IMR-90 (cell line): Measurements from ENCODE around the gene MICAL3. TPM values are rescaled to one million over a fixed set of nuclear protein-coding genes. Genes with fewer than 3 reads are reported as not detected.

Experiments
- ATAC-seq: fragments of 200-7000 bp; cut with Tn5 transposase; 2 replicates; pipeline ENCODE4 v1.9.1; 2020; ENCODE audit warnings: low read depth, mild to moderate bottlenecking, moderate library complexity
- BruUV-seq: library from RNA; stranded (reverse); fragments of 400-500 nt; replicated peaks from 2 replicates; lab custom pipeline; 2021; lab: Mats Ljungman, UMichigan
- CTCF ChIA-PET: fragments of 300-600 bp; formaldehyde crosslinking; extraction: SDS; loops from one replicate; lab custom pipeline; 2021; ENCODE audit warnings: antibody characterized with exemption; lab: Yijun Ruan, JAX
- POLR2A ChIA-PET: fragments of 300-600 bp; sonication (Branson Sonifier 250); formaldehyde crosslinking; loops from one replicate; lab custom pipeline; 2022; ENCODE audit warnings: antibody characterized with exemption; ENCODE audit not compliant: unreplicated experiment; lab: Charles Lee
- DNase-seq: peaks from one replicate; pipeline ENCODE4 v3.0.0; 2013
- H2AFZ ChIP-seq: replicated peaks from 2 replicates; pipeline ENCODE3; 2013; ENCODE audit warnings: low read length, mild to moderate bottlenecking; ENCODE audit not compliant: poor library complexity
- H2AK5ac ChIP-seq: 2 replicates; pipeline ENCODE4 v1.6.1; 2013; ENCODE audit warnings: low read depth, low read length, inconsistent platforms
- H2AK9ac ChIP-seq: replicated peaks from 2 replicates; pipeline ENCODE3; 2013; ENCODE audit warnings: mild to moderate bottlenecking, low read depth, low read length, moderate library complexity; ENCODE audit not compliant: poor library complexity
- H2BK120ac ChIP-seq: 2 replicates; pipeline ENCODE4 v1.6.1; 2013; ENCODE audit warnings: low read depth, low read length, inconsistent platforms
- H2BK15ac ChIP-seq: 3 replicates; pipeline ENCODE4 v1.6.1; 2013; ENCODE audit warnings: low read depth, low read length, inconsistent platforms
- H2BK20ac ChIP-seq: 2 replicates; pipeline ENCODE4 v1.6.1; 2013; ENCODE audit warnings: low read depth, mild to moderate bottlenecking, inconsistent platforms, low read length, moderate library complexity
- H2BK5ac ChIP-seq: 2 replicates; pipeline ENCODE4 v1.6.1; 2013; ENCODE audit warnings: mild to moderate bottlenecking, low read depth, low read length, inconsistent platforms; ENCODE audit not compliant: poor library complexity, severe bottlenecking
- H3K14ac ChIP-seq: replicated peaks from 2 replicates; pipeline ENCODE4 v1.6.1; 2013; ENCODE audit warnings: low read depth, low read length, inconsistent platforms
- H3K18ac ChIP-seq: 2 replicates; pipeline ENCODE4 v1.6.1; 2013; ENCODE audit warnings: low read depth, low read length, control low read depth
- H3K23ac ChIP-seq: 2 replicates; pipeline ENCODE4 v1.6.1; 2013; ENCODE audit warnings: low read depth, low read length, inconsistent platforms
- H3K27ac ChIP-seq: 2 replicates; pipeline ENCODE4 v1.5.1; 2013; ENCODE audit warnings: mild to moderate bottlenecking, control low read depth, low read length; ENCODE audit not compliant: insufficient read depth
- H3K27me3 ChIP-seq: 2 replicates; pipeline ENCODE4 v1.6.1; 2013; ENCODE audit warnings: low read length; ENCODE audit not compliant: control insufficient read depth, insufficient read depth
- H3K36me3 ChIP-seq: 2 replicates; pipeline ENCODE4 v1.6.1; 2013; ENCODE audit warnings: low read length, mixed read lengths; ENCODE audit not compliant: control insufficient read depth, insufficient read depth
- H3K4ac ChIP-seq: 2 replicates; pipeline ENCODE4 v1.6.1; 2013; ENCODE audit warnings: low read depth, low read length, inconsistent platforms
- H3K4me1 ChIP-seq: 2 replicates; pipeline ENCODE4 v1.6.1; 2013; ENCODE audit warnings: low read length, mixed read lengths; ENCODE audit not compliant: control insufficient read depth, insufficient read depth
- H3K4me2 ChIP-seq: 2 replicates; pipeline ENCODE4 v1.6.1; 2013; ENCODE audit warnings: low read depth, mild to moderate bottlenecking, control low read depth, low read length, moderate library complexity
- H3K4me3 ChIP-seq: 2 replicates; pipeline ENCODE4 v1.5.1; 2013; ENCODE audit warnings: low read depth, mild to moderate bottlenecking, control low read depth, low read length, moderate library complexity; ENCODE audit not compliant: insufficient read depth
- H3K56ac ChIP-seq: 2 replicates; pipeline ENCODE4 v1.6.1; 2013; ENCODE audit warnings: low read length, inconsistent platforms; ENCODE audit not compliant: insufficient read depth; ENCODE audit errors: extremely low read depth
- H3K79me1 ChIP-seq, 2 experiments: 2 replicates each; pipeline ENCODE4 v1.6.1; 2013; ENCODE audit warnings: low read length in 2 of 2, inconsistent platforms in 1 of 2, low read depth in 1 of 2
- H3K9ac ChIP-seq: 2 replicates; pipeline ENCODE4 v1.6.1; 2013; ENCODE audit warnings: low read depth, low read length, control low read depth
- H3K9me1 ChIP-seq: 2 replicates; pipeline ENCODE4 v1.6.1; 2013; ENCODE audit warnings: low read length, inconsistent platforms; ENCODE audit not compliant: insufficient read depth
- H3K9me3 ChIP-seq: 2 replicates; pipeline ENCODE4 v1.6.1; 2013; ENCODE audit warnings: low read length; ENCODE audit not compliant: control insufficient read depth, insufficient read depth
- H4K20me1 ChIP-seq: 2 replicates; pipeline ENCODE4 v1.6.1; 2013; ENCODE audit warnings: low read length, inconsistent platforms; ENCODE audit not compliant: insufficient read depth
- H4K5ac ChIP-seq: 2 replicates; pipeline ENCODE4 v1.6.1; 2013; ENCODE audit warnings: mild to moderate bottlenecking, low read depth, low read length, control low read depth
- H4K8ac ChIP-seq, 2 experiments: 2 replicates each; pipeline ENCODE4 v1.6.1; 2013; ENCODE audit warnings: low read depth in 2 of 2, low read length in 2 of 2, control low read depth in 1 of 2, inconsistent platforms in 1 of 2
- H4K91ac ChIP-seq: 2 replicates; pipeline ENCODE4 v1.6.1; 2013; ENCODE audit warnings: low read depth, low read length, inconsistent platforms; ENCODE audit not compliant: insufficient read depth
- BHLHE40 ChIP-seq: fragments of 150-350 bp; IDR thresholded peaks from 2 replicates; pipeline ENCODE4 v1.6.1; 2016; ENCODE audit warnings: mild to moderate bottlenecking, low read depth, low read length
- CEBPB ChIP-seq: IDR thresholded peaks from 2 replicates; pipeline ENCODE4 v1.6.1; 2012; ENCODE audit warnings: low read depth, low read length, improper control_type of control experiment
- CHD1 ChIP-seq: IDR thresholded peaks from 2 replicates; pipeline ENCODE4 v1.6.1; 2012; ENCODE audit warnings: low read depth, low read length, improper control_type of control experiment
- CTCF ChIP-seq: conservative IDR thresholded peaks from 2 replicates; pipeline ENCODE4 v1.5.1; 2012; ENCODE audit warnings: mild to moderate bottlenecking, low read depth, low read length, improper control_type of control experiment
- ELK1 ChIP-seq: fragments of 150-350 bp; IDR thresholded peaks from 2 replicates; pipeline ENCODE4 v1.6.1; 2016; ENCODE audit warnings: low read depth, mild to moderate bottlenecking, low read length, moderate library complexity, borderline replicate concordance
- FOS ChIP-seq: fragments of 150-350 bp; IDR thresholded peaks from 2 replicates; pipeline ENCODE4 v1.6.1; 2016; ENCODE audit warnings: low read depth, low read length
- MAFK ChIP-seq: IDR thresholded peaks from 2 replicates; pipeline ENCODE4 v1.6.1; 2012; ENCODE audit warnings: low read depth, low read length, improper control_type of control experiment
- MAZ ChIP-seq: IDR thresholded peaks from 2 replicates; pipeline ENCODE4 v1.6.1; 2012; ENCODE audit warnings: low read depth, mild to moderate bottlenecking, low read length, improper control_type of control experiment, moderate library complexity, borderline replicate concordance
- MXI1 ChIP-seq: IDR thresholded peaks from 2 replicates; pipeline ENCODE4 v1.6.1; 2012; ENCODE audit warnings: low read depth, mild to moderate bottlenecking, low read length, moderate library complexity, borderline replicate concordance
- NFE2L2 ChIP-seq: fragments of 150-350 bp; IDR thresholded peaks from 2 replicates; pipeline ENCODE4 v1.6.1; 2016; ENCODE audit warnings: low read depth, mild to moderate bottlenecking, low read length
- POLR2A ChIP-seq: IDR thresholded peaks from 2 replicates; pipeline ENCODE4 v1.6.1; 2012; ENCODE audit warnings: mild to moderate bottlenecking, low read depth, low read length
- RAD21 ChIP-seq: IDR thresholded peaks from 2 replicates; pipeline ENCODE4 v1.6.1; 2012; ENCODE audit warnings: low read length, improper control_type of control experiment
- RCOR1 ChIP-seq: IDR thresholded peaks from 2 replicates; pipeline ENCODE4 v1.6.1; 2012; ENCODE audit warnings: mild to moderate bottlenecking, low read length, improper control_type of control experiment; ENCODE audit not compliant: insufficient replicate concordance
- RFX5 ChIP-seq: IDR thresholded peaks from 2 replicates; pipeline ENCODE4 v1.8.0; 2012; ENCODE audit warnings: low read depth, mild to moderate bottlenecking, low read length, moderate library complexity
- SMC3 ChIP-seq: fragments of 150-350 bp; IDR thresholded peaks from 2 replicates; pipeline ENCODE4 v1.6.1; 2016; ENCODE audit warnings: low read depth, mild to moderate bottlenecking, antibody characterized with exemption, low read length, moderate library complexity
- USF2 ChIP-seq: fragments of 150-350 bp; IDR thresholded peaks from 2 replicates; pipeline ENCODE4 v1.6.1; 2017; ENCODE audit warnings: mild to moderate bottlenecking, antibody characterized with exemption, low read length, low read depth
- WGBS, 2 experiments: methylation state at CpG; one replicate each; pipeline versions ENCODE4 v1.1.5 to v1.1.7; 2013; ENCODE audit warnings: missing lambda C conversion rate in 2 of 2; ENCODE audit not compliant: insufficient read length in 1 of 2; ENCODE audit errors: extremely low coverage in 2 of 2; 5-methylcytosine and 5-hydroxymethylcytosine counted together
- dilution Hi-C: fragments of 300-500 bp; cut with HindIII; formaldehyde crosslinking; loops from one replicate; pipeline ENCODE4 v1.14.3; 2018; ENCODE audit warnings: low sequenced_read_pairs; ENCODE audit not compliant: unreplicated experiment
- in situ Hi-C: fragments of 300-500 bp; cut with MboI; formaldehyde crosslinking; loops from 3 replicates; pipeline ENCODE4 v1.14.3; 2019; ENCODE audit warnings: low sequenced_read_pairs, inconsistent platforms, mixed read lengths
- intact Hi-C: fragments of 100-400 bp; cut with micrococcal nuclease; formaldehyde crosslinking; loops from 2 replicates; pipeline ENCODE4 v1.10.0; 2022
- polyA plus RNA-seq, 3 experiments: library from polyadenylated mRNA; depleted of rRNA; stranded (reverse); fragments of >200 nt; gene quantifications; 2 replicates each; pipeline ENCODE4 v1.2.3, GENCODE V29; 2012; ENCODE audit warnings: low replicate concordance in 1 of 3
- total RNA-seq: library from RNA; depleted of rRNA; stranded (reverse); fragments of >200 nt; gene quantifications from 2 replicates; pipeline ENCODE4 v1.2.3, GENCODE V29; 2012

Gene MICAL3
- total and polyA plus RNA-seq, 2 of the 4 experiments (the other 2 are of a cell fraction): 17.6 to 26.8 TPM

GRCh38 chr22:17902960-17903359, 121.4 kb downstream of the MICAL3 start:
- no peak overlapping the region for H4K91ac ChIP-seq
- dilution Hi-C loops (no loop called here), intact Hi-C loops (no loop called here), in situ Hi-C loops (loop anchor here (5.0 kb wide), 1 partner anchor 164 kb away; no protein-coding TSS in a partner anchor)
- peaks cover 2% of the 10 kb centered on the region; the same call in 1 of the 2 replicates for H3K4me1 ChIP-seq
- H3K9ac ChIP-seq: no peak overlapping the region
- H3K4me2 ChIP-seq: no peak overlapping the region
- DNase-seq (no peak), ATAC-seq (no peak)
- H3K4me3 ChIP-seq: no peak overlapping the region
- H4K5ac ChIP-seq: no peak overlapping the region
- peaks cover 38% of the 10 kb centered on the region for H3K36me3 ChIP-seq
- WGBS, 2 experiments: 95% methylated on average over 3 of the region's 8 CpGs; no CpG with 5 or more reads in 1 of the 2 experiments
- POLR2A ChIA-PET: no interaction called here
- H4K8ac ChIP-seq: no peak overlapping the region
- H3K27ac ChIP-seq: no peak overlapping the region
- no peaks in the 10 kb centered on the region for H3K27me3 ChIP-seq
- no peak overlapping the region for H2BK120ac ChIP-seq
- no peak overlapping the region for H2AFZ ChIP-seq
- no peak overlapping the region for H3K18ac ChIP-seq
- no peak overlapping the region for H2BK5ac ChIP-seq
- no peak overlapping the region for H2BK15ac ChIP-seq
- H3K9me1 ChIP-seq: peaks cover 33% of the 10 kb centered on the region
- H2AK9ac ChIP-seq: no peak overlapping the region
- H3K9me3 ChIP-seq: no peaks in the 10 kb centered on the region
- H3K14ac ChIP-seq: no peak overlapping the region
- CTCF ChIA-PET: interaction anchor here (0.7 to 1.4 kb wide), 3 partner anchors 14 to 173 kb away, joined by 3 to 5 read pairs (median 3); no protein-coding TSS in a partner anchor
- BruUV-seq: no TSS peak
- H3K79me1 ChIP-seq: peaks cover 39 to 67% of the 10 kb centered on the region in 2 experiments
- H3K4ac ChIP-seq: no peak overlapping the region
- H4K20me1 ChIP-seq: 0 out of 2 replicates have a peak, but pooled peaks cover 4% of the 10 kb centered on the region
- H3K56ac ChIP-seq: no peak overlapping the region
- H2BK20ac ChIP-seq: no peak overlapping the region
- TF ChIP-seq CTCF (no peak), RAD21 (no peak), NFE2L2 (no peak), ELK1 (no peak), MAFK (no peak), RCOR1 (no peak), USF2 (no peak), BHLHE40 (no peak), FOS (no peak), MAZ (no peak), MXI1 (no peak), RFX5 (no peak), POLR2A (no peak), CHD1 (no peak), CEBPB (no peak), SMC3 (no peak)
- no peak overlapping the region for H3K23ac ChIP-seq
- H2AK5ac ChIP-seq: no peak overlapping the region
